Testis (tissue), 3 donors: ENCODE measurements around the gene NR4A2. TPM values are rescaled to one million over a fixed set of nuclear protein-coding genes. Genes with fewer than 3 reads are reported as not detected.

ENCODE experiments used
- DNase-seq: peaks from one replicate; pipeline ENCODE4 v3.0.0-alpha.2; 2019
- H3K27ac ChIP-seq, 2 donors: fragments of 200-600 bp; sonication (generic); one replicate each; pipeline ENCODE4 v1.5.1; 2019
- H3K27me3 ChIP-seq: fragments of 200-600 bp; sonication (generic); one replicate; pipeline ENCODE4 v1.5.1; 2019
- H3K36me3 ChIP-seq: fragments of 200-600 bp; sonication (generic); one replicate; pipeline ENCODE4 v1.5.1; 2017; ENCODE audit warnings: low read depth; ENCODE audit errors: missing control alignments
- H3K4me1 ChIP-seq: fragments of 200-600 bp; sonication (generic); one replicate; pipeline ENCODE4 v1.5.1; 2019
- H3K4me3 ChIP-seq, 2 donors: fragments of 200-600 bp; sonication (generic); one replicate each; pipeline ENCODE4 v1.5.1; 2017 to 2019
- H3K9me3 ChIP-seq: fragments of 200-600 bp; sonication (generic); one replicate; pipeline ENCODE4 v1.5.1; 2017
- POLR2A ChIP-seq: fragments of 450-650 bp; IDR thresholded peaks from one replicate; pipeline ENCODE4 v1.6.1; 2017; ENCODE audit warnings: antibody characterized with exemption, mild to moderate bottlenecking, moderate library complexity
- WGBS, 2 donors: methylation state at CpG; one replicate each; pipeline ENCODE4 v1.1.5; 2018; 5-methylcytosine and 5-hydroxymethylcytosine counted together
- intact Hi-C: fragments of 100-400 bp; cut with DNase I; formaldehyde crosslinking; loops from one replicate; pipeline ENCODE4 v1.15.1; 2023; ENCODE audit warnings: low total_unique reads
- polyA plus RNA-seq: library from polyadenylated mRNA; stranded (reverse); fragments of 350-450 nt; fragmentation: Illumina TruSeq; extraction: RNeasy Lipid Tissue Mini Kit (QIAGEN cat#74804); gene quantifications from one replicate; pipeline ENCODE4 v1.2.3, GENCODE V29; 2014; ENCODE audit warnings: low read depth, low replicate concordance; ENCODE audit not compliant: insufficient read depth
- total RNA-seq, 2 donors: library from RNA; depleted of rRNA; stranded (reverse); fragments of >200 nt; gene quantifications; one replicate each; pipeline ENCODE4 v1.2.3, GENCODE V29; 2016
- TF ChIP-seq, protein P1 (sequence below), 3 experiments: fragments of 450-650 bp in 2 of 3; fragments of 200-600 bp in 1 of 3; sonication (generic) in 1 of 3; IDR thresholded peaks; one replicate each; pipeline ENCODE4 v1.5.1; 2016 to 2019; ENCODE audit warnings: antibody characterized with exemption in 3 of 3, mild to moderate bottlenecking in 2 of 3, moderate library complexity in 1 of 3

NR4A2 gene
- total and polyA plus RNA-seq, 3 donors from 2014 or later, result 3.2 to 9.5 (median 3.9) TPM

DNA sequence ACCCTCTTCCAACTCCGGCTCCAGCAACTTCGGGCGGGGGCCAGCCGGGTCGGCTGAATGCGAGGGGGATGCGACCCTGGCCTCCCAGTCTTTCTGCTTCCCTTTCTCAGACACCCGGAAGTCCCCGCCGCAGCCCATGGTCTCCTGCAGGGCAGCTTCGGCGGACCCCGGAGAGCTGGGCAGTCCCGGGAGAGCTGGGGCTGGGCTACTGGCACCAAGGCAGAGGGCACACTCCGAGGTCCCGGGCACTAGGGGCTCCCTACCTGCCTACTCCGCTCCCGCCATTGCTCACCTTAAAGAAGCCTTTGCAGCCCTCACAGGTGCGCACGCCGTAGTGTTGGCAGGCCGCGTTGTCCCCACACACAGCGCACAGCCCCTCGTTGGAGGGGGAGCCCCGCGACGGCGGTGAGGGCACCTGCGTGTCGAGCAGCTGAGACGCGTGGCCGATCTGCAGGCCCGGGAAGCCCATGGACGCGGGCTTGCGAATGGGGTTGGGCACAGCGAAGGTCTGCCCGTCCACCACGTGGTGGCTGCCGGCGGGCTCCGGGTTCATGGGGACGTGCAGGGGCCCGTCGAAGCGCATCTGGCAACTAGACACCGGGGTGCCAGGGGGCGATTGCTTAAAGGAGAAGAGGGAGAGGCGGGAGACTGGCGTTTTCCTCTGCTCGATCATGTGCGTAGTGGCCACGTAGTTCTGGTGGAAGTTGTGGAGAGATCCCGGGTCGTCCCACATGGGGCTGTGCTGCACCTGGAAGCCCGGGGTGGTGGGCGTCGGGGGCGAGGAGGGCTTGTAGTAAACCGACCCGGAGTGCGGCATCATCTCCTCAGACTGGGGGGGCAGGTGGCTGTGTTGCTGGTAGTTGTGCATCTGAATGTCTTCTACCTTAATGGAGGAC lies 3.2 kb downstream of the NR4A2 start:
- 36 to 43% methylated on average over 30 to 64 of the region's 64 CpGs for WGBS, 2 donors
- Histone ChIP-seq H3K27me3 (no peaks in the 10 kb centered on the region), H3K4me1 (peaks cover 2% of the 10 kb centered on the region), H3K27ac (no peak overlapping the region), H3K36me3 (no peaks in the 10 kb centered on the region), H3K9me3 (no peaks in the 10 kb centered on the region), H3K4me3 (no peak overlapping the region)
- no peak for DNase-seq
- intact Hi-C loops, result no loop called here
- TF ChIP-seq POLR2A, result no peak
- TF ChIP-seq, protein P1, sequence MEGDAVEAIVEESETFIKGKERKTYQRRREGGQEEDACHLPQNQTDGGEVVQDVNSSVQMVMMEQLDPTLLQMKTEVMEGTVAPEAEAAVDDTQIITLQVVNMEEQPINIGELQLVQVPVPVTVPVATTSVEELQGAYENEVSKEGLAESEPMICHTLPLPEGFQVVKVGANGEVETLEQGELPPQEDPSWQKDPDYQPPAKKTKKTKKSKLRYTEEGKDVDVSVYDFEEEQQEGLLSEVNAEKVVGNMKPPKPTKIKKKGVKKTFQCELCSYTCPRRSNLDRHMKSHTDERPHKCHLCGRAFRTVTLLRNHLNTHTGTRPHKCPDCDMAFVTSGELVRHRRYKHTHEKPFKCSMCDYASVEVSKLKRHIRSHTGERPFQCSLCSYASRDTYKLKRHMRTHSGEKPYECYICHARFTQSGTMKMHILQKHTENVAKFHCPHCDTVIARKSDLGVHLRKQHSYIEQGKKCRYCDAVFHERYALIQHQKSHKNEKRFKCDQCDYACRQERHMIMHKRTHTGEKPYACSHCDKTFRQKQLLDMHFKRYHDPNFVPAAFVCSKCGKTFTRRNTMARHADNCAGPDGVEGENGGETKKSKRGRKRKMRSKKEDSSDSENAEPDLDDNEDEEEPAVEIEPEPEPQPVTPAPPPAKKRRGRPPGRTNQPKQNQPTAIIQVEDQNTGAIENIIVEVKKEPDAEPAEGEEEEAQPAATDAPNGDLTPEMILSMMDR (IDR thresholded peaks at IDR 0.05), result no peak

DNA sequence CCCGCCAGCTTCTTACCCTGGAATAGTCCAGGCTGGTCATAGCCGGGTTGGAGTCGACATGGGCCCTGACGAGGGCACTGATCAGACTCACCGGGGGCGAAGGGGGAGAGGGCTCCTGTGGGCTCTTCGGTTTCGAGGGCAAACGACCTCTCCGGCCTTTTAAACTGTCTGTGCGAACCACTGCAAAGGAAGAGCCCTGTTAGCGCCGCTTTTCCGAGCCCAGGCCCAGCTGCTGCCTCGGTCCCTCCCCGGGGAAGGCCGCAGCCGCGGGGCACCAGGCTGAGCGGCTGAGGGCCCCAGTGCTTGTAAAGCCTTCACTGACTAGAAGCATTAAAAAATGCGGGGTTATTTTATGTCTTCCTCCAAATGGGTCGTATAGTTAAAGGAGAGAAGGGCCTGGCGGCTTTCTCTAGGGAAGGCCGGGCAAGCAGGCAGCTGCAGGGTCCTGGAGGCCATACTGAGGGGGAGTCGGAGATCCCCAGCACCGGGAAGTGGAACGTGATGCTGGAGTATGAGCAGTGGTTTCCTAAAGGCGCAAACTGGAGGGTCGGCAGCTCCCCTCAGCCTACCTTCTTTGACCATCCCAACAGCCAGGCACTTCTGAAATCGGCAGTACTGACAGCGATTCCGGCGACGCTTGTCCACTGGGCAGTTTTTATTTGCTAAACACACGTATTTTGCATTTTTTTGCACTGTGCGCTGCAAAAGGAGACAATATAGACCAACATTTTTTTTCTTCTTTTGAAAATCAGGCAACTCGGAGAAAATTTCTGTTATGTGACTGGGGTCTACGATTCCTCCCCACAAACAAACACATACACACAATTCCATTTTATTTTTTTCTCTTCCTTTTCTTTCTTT lies 4.5 kb downstream of the NR4A2 start:
- 62 to 77% methylated on average over 31 to 38 of the region's 38 CpGs for WGBS, 2 donors
- TF ChIP-seq POLR2A, result no peak
- TF ChIP-seq, protein P1 (IDR thresholded peaks at IDR 0.05), result no peak
- no peak for DNase-seq
- no peaks in the 10 kb centered on the region for H3K36me3 ChIP-seq
- no peaks in the 10 kb centered on the region for H3K9me3 ChIP-seq
- H3K27me3 ChIP-seq, result no peaks in the 10 kb centered on the region
- H3K4me1 ChIP-seq, result peaks cover 2% of the 10 kb centered on the region
- H3K4me3 ChIP-seq, result no peak overlapping the region
- no peak overlapping the region for H3K27ac ChIP-seq
- intact Hi-C loops, result no loop called here

DNA sequence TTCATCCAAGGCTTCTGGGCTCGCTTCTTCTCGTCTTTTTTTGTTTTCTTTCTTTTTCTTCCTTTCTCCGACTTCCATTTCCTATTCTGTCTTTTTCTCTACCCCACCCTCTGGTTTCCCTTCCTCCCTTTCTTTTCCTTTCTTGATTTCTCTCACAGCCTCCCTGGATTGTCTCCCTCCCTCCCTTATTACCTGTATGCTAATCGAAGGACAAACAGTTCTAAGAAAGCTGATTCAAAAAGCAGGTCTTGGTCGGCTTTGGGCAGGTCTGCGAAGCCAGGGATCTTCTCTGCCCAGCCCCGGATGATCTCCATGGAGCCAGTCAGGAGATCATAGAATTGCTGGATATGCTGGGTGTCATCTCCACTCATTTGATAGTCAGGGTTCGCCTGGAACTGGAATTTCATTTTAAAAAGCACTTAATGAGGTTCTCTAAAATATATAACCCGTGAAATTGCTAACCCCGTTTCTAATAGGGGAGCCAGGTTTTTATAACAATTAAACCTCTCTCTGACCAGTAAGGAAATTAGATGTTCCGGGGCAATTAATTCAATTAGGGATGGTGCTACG lies 5.9 kb downstream of the NR4A2 start:
- Histone ChIP-seq H3K27ac (no peak overlapping the region), H3K27me3 (no peaks in the 10 kb centered on the region), H3K9me3 (no peaks in the 10 kb centered on the region), H3K36me3 (no peaks in the 10 kb centered on the region), H3K4me1 (peaks cover 4% of the 10 kb centered on the region), H3K4me3 (no peak overlapping the region)
- no peak for TF ChIP-seq POLR2A
- TF ChIP-seq, protein P1 (IDR thresholded peaks at IDR 0.05), result no peak
- intact Hi-C loops, result no loop called here
- 84 to 86% methylated on average over 12 of the region's 12 CpGs for WGBS, 2 donors
- DNase-seq, result no peak

DNA sequence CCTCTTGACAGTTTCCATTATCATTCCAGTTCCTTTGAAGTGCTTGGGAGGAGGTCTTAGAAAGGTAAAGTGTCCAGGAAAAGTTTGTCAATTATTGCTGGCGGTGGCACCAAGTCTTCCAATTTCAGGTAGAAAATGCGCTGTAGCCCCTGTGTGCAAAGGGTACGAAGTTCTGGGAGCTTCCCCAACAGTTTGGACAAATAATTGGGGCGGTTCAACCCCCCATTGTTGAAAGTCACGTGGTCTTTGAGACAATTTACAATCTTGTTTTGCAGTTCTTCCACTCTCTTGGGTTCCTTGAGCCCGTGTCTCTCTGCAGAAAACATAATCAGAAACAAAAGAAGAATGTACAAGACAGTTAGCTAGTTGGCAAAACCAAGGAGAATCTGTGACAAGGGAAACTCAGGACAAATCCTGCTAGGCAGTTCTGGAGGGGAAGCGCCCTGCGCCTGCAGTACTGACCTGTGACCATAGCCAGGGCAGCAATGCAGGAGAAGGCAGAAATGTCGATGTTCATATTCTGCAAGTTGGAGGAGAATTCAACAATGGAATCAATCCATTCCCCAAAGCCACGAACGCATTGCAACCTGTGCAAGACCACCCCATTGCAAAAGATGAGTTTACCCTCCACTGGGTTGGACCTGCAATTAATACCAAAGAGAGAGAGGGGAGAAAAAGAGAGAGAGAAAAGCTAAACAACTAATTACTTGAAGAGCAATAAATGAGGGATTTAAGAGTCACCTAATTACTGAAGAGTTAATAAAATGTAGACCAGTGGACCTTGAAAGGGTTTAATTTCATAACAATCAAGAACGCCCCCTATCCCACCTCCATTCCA lies 6.6 kb downstream of the NR4A2 start:
- no peak for DNase-seq
- H3K9me3 ChIP-seq, result no peaks in the 10 kb centered on the region

More for the DNA sequence above, 6.6 kb downstream of the NR4A2 start:
- Histone ChIP-seq H3K27me3 (no peaks in the 10 kb centered on the region), H3K4me1 (peaks cover 10% of the 10 kb centered on the region), H3K4me3 (no peak overlapping the region), H3K27ac (no peak overlapping the region), H3K36me3 (no peaks in the 10 kb centered on the region)
- TF ChIP-seq POLR2A, result no peak
- TF ChIP-seq, protein P1 (IDR thresholded peaks at IDR 0.05), result no peak
- whole genome bisulfite sequencing, 2 donors, result 86 to 91% methylated on average over 12 of the region's 12 CpGs
- intact Hi-C loops, result no loop called here
